ENCODE results near the gene EFCAB9.
"Not testable (repeated sequence)": the region's sequence is repeated elsewhere in the genome, so short reads cannot be mapped to it uniquely, and the experiment has no call there.

The EFCAB9 gene

GRCh38 chr5:172151661-172152210 lies 42.2 kb upstream of the EFCAB9 start:
- Histone ChIP-seq H3K9me3 (ENCODE audit: control insufficient read depth, insufficient read depth, low read length) (no peaks in the 10 kb centered on the region), H3K9ac (ENCODE audit: low read depth, low read length) (no peak overlapping the region), H3K36me3 (ENCODE audit: control insufficient read depth, insufficient read depth, low read length) (peaks cover 6% of the 10 kb centered on the region; the same call in 1 of the 2 replicates)

GRCh38 chr5:172153695-172154094 lies 40.3 kb upstream of the EFCAB9 start:
- no peak overlapping the region for H3K9ac ChIP-seq (ENCODE audit: low read depth, low read length)
- no peak overlapping the region for H3K27ac ChIP-seq (ENCODE audit: low read depth, low read length)

More at GRCh38 chr5:172151661-172152210, 42.2 kb upstream of the EFCAB9 start:
- Histone ChIP-seq H3K4me1 (ENCODE audit: control insufficient read depth, insufficient read depth, low read length) (no peaks in the 10 kb centered on the region), H3K4me3 (ENCODE audit: low read depth, low read length) (no peak overlapping the region), H3K27ac (ENCODE audit: low read depth, low read length) (no peak overlapping the region), H3K27me3 (ENCODE audit: control insufficient read depth, insufficient read depth, low read length) (no peaks in the 10 kb centered on the region)

GRCh38 chr5:172155101-172155500 lies 38.9 kb upstream of the EFCAB9 start:
- H3K4me1 ChIP-seq (ENCODE audit: control insufficient read depth, insufficient read depth, low read length), result not testable (repeated sequence)

More at GRCh38 chr5:172153695-172154094, 40.3 kb upstream of the EFCAB9 start:
- H3K4me1 ChIP-seq (ENCODE audit: control insufficient read depth, insufficient read depth, low read length), result no peaks in the 10 kb centered on the region
- H3K36me3 ChIP-seq (ENCODE audit: control insufficient read depth, insufficient read depth, low read length), result 0 out of 2 replicates have a peak, but pooled peaks cover 6% of the 10 kb centered on the region
- no peak overlapping the region for H3K4me3 ChIP-seq (ENCODE audit: low read depth, low read length)
- no peaks in the 10 kb centered on the region for H3K27me3 ChIP-seq (ENCODE audit: control insufficient read depth, insufficient read depth, low read length)
- H3K9me3 ChIP-seq (ENCODE audit: control insufficient read depth, insufficient read depth, low read length), result no peaks in the 10 kb centered on the region

GRCh38 chr5:172156541-172156994 lies 37.4 kb upstream of the EFCAB9 start:
- Histone ChIP-seq H3K4me1 (ENCODE audit: control insufficient read depth, insufficient read depth, low read length) (no peaks in the 10 kb centered on the region), H3K27ac (ENCODE audit: low read depth, low read length) (no peak overlapping the region), H3K9me3 (ENCODE audit: control insufficient read depth, insufficient read depth, low read length) (no peaks in the 10 kb centered on the region), H3K4me3 (ENCODE audit: low read depth, low read length) (no peak overlapping the region), H3K36me3 (ENCODE audit: control insufficient read depth, insufficient read depth, low read length) (0 out of 2 replicates have a peak, but pooled peaks cover 6% of the 10 kb centered on the region), H3K9ac (ENCODE audit: low read depth, low read length) (no peak overlapping the region), H3K27me3 (ENCODE audit: control insufficient read depth, insufficient read depth, low read length) (no peaks in the 10 kb centered on the region)

More at GRCh38 chr5:172155101-172155500, 38.9 kb upstream of the EFCAB9 start:
- H3K4me3 ChIP-seq (ENCODE audit: low read depth, low read length); H3K36me3 ChIP-seq (ENCODE audit: control insufficient read depth, insufficient read depth, low read length); H3K27me3 ChIP-seq (ENCODE audit: control insufficient read depth, insufficient read depth, low read length); H3K27ac ChIP-seq (ENCODE audit: low read depth, low read length); H3K9ac ChIP-seq (ENCODE audit: low read depth, low read length); H3K9me3 ChIP-seq (ENCODE audit: control insufficient read depth, insufficient read depth, low read length): not testable (repeated sequence)

- Histone ChIP-seq H3K27ac (ENCODE audit: low read depth, low read length) (no peak overlapping the region), H3K9ac (ENCODE audit: low read depth, low read length) (no peak overlapping the region), H3K9me3 (ENCODE audit: control insufficient read depth, insufficient read depth, low read length) (no peaks in the 10 kb centered on the region), H3K27me3 (ENCODE audit: control insufficient read depth, insufficient read depth, low read length) (no peaks in the 10 kb centered on the region), H3K4me1 (ENCODE audit: control insufficient read depth, insufficient read depth, low read length) (no peaks in the 10 kb centered on the region), H3K36me3 (ENCODE audit: control insufficient read depth, insufficient read depth, low read length) (0 out of 2 replicates have a peak, but pooled peaks cover 6% of the 10 kb centered on the region), H3K4me3 (ENCODE audit: low read depth, low read length) (no peak overlapping the region)
Measured at GRCh38 chr5:172159016-172159415, 35.0 kb upstream of the EFCAB9 start.

GRCh38 chr5:172160506-172160905 lies 33.5 kb upstream of the EFCAB9 start:
- Histone ChIP-seq H3K36me3 (ENCODE audit: control insufficient read depth, insufficient read depth, low read length) (0 out of 2 replicates have a peak, but pooled peaks cover 6% of the 10 kb centered on the region), H3K27ac (ENCODE audit: low read depth, low read length) (no peak overlapping the region), H3K4me1 (ENCODE audit: control insufficient read depth, insufficient read depth, low read length) (no peaks in the 10 kb centered on the region), H3K27me3 (ENCODE audit: control insufficient read depth, insufficient read depth, low read length) (no peaks in the 10 kb centered on the region), H3K9ac (ENCODE audit: low read depth, low read length) (no peak overlapping the region), H3K4me3 (ENCODE audit: low read depth, low read length) (no peak overlapping the region), H3K9me3 (ENCODE audit: control insufficient read depth, insufficient read depth, low read length) (no peaks in the 10 kb centered on the region)

GRCh38 chr5:172162323-172162986 lies 31.5 kb upstream of the EFCAB9 start:
- Histone ChIP-seq H3K4me3 (ENCODE audit: low read depth, low read length) (no peak overlapping the region), H3K9me3 (ENCODE audit: control insufficient read depth, insufficient read depth, low read length) (no peaks in the 10 kb centered on the region), H3K27ac (ENCODE audit: low read depth, low read length) (no peak overlapping the region), H3K9ac (ENCODE audit: low read depth, low read length) (no peak overlapping the region), H3K36me3 (ENCODE audit: control insufficient read depth, insufficient read depth, low read length) (no peaks in the 10 kb centered on the region), H3K4me1 (ENCODE audit: control insufficient read depth, insufficient read depth, low read length) (no peaks in the 10 kb centered on the region), H3K27me3 (ENCODE audit: control insufficient read depth, insufficient read depth, low read length) (no peaks in the 10 kb centered on the region)

- H3K4me1 ChIP-seq (ENCODE audit: control insufficient read depth, insufficient read depth, low read length), result no peaks in the 10 kb centered on the region
- no peak overlapping the region for H3K27ac ChIP-seq (ENCODE audit: low read depth, low read length)
- no peaks in the 10 kb centered on the region for H3K36me3 ChIP-seq (ENCODE audit: control insufficient read depth, insufficient read depth, low read length)
- no peaks in the 10 kb centered on the region for H3K27me3 ChIP-seq (ENCODE audit: control insufficient read depth, insufficient read depth, low read length)
- H3K9me3 ChIP-seq (ENCODE audit: control insufficient read depth, insufficient read depth, low read length), result no peaks in the 10 kb centered on the region
- no peak overlapping the region for H3K9ac ChIP-seq (ENCODE audit: low read depth, low read length)
- H3K4me3 ChIP-seq (ENCODE audit: low read depth, low read length), result no peak overlapping the region
Measured at GRCh38 chr5:172162987-172163343, 31.0 kb upstream of the EFCAB9 start.

- no peaks in the 10 kb centered on the region for H3K9me3 ChIP-seq (ENCODE audit: control insufficient read depth, insufficient read depth, low read length)
- no peak overlapping the region for H3K9ac ChIP-seq (ENCODE audit: low read depth, low read length)
- no peaks in the 10 kb centered on the region for H3K36me3 ChIP-seq (ENCODE audit: control insufficient read depth, insufficient read depth, low read length)
- no peaks in the 10 kb centered on the region for H3K4me1 ChIP-seq (ENCODE audit: control insufficient read depth, insufficient read depth, low read length)
- H3K4me3 ChIP-seq (ENCODE audit: low read depth, low read length), result no peak overlapping the region
- no peak overlapping the region for H3K27ac ChIP-seq (ENCODE audit: low read depth, low read length)
- no peaks in the 10 kb centered on the region for H3K27me3 ChIP-seq (ENCODE audit: control insufficient read depth, insufficient read depth, low read length)
Measured at GRCh38 chr5:172163346-172163745, 30.6 kb upstream of the EFCAB9 start.

GRCh38 chr5:172164769-172165212 lies 29.2 kb upstream of the EFCAB9 start:
- no peaks in the 10 kb centered on the region for H3K27me3 ChIP-seq (ENCODE audit: control insufficient read depth, insufficient read depth, low read length)
- no peaks in the 10 kb centered on the region for H3K36me3 ChIP-seq (ENCODE audit: control insufficient read depth, insufficient read depth, low read length)
- H3K9ac ChIP-seq (ENCODE audit: low read depth, low read length), result no peak overlapping the region
- no peaks in the 10 kb centered on the region for H3K9me3 ChIP-seq (ENCODE audit: control insufficient read depth, insufficient read depth, low read length)
- H3K4me3 ChIP-seq (ENCODE audit: low read depth, low read length), result no peak overlapping the region
- no peak overlapping the region for H3K27ac ChIP-seq (ENCODE audit: low read depth, low read length)
- H3K4me1 ChIP-seq (ENCODE audit: control insufficient read depth, insufficient read depth, low read length), result no peaks in the 10 kb centered on the region

- Histone ChIP-seq H3K36me3 (ENCODE audit: control insufficient read depth, insufficient read depth, low read length) (no peaks in the 10 kb centered on the region), H3K27me3 (ENCODE audit: control insufficient read depth, insufficient read depth, low read length) (no peaks in the 10 kb centered on the region), H3K9me3 (ENCODE audit: control insufficient read depth, insufficient read depth, low read length) (no peaks in the 10 kb centered on the region), H3K4me3 (ENCODE audit: low read depth, low read length) (no peak overlapping the region), H3K27ac (ENCODE audit: low read depth, low read length) (no peak overlapping the region), H3K4me1 (ENCODE audit: control insufficient read depth, insufficient read depth, low read length) (no peaks in the 10 kb centered on the region), H3K9ac (ENCODE audit: low read depth, low read length) (no peak overlapping the region)
Measured at GRCh38 chr5:172165465-172165864, 28.5 kb upstream of the EFCAB9 start.

All from HUES48 (cell line).